SHP77 treated with DMSO at 0.1 percent for 48 hours (cell line): ENCODE data around the gene GRM7.

Experiments used
- DNase-seq: peaks from one replicate; lab custom pipeline; 2025; lab: John Stamatoyannopoulos, UW

The GRM7 gene

GRCh38 chr3:7400360-7400759, 539.4 kb downstream of the GRM7 start:
- DNase-seq, result no peak

- no peak for DNase-seq
Measured at GRCh38 chr3:7401418-7401817, 540.5 kb downstream of the GRM7 start.

- DNase-seq, result no peak
Measured at GRCh38 chr3:7407107-7407506, 546.2 kb downstream of the GRM7 start.

GRCh38 chr3:7410782-7411181, 549.9 kb downstream of the GRM7 start:
- no peak for DNase-seq

GRCh38 chr3:7421065-7421464, 560.1 kb downstream of the GRM7 start:
- no peak for DNase-seq

- DNase-seq, result no peak
Measured at GRCh38 chr3:7423036-7423435, 562.1 kb downstream of the GRM7 start.

- DNase-seq, result no peak
Measured at GRCh38 chr3:7423995-7424394, 563.1 kb downstream of the GRM7 start.

- no peak for DNase-seq
Measured at GRCh38 chr3:7428206-7428718, 567.3 kb downstream of the GRM7 start.

GRCh38 chr3:7432610-7433009, 571.7 kb downstream of the GRM7 start:
- no peak for DNase-seq

GRCh38 chr3:7433073-7433472, 572.2 kb downstream of the GRM7 start:
- no peak for DNase-seq

GRCh38 chr3:7436542-7436941, 575.6 kb downstream of the GRM7 start:
- DNase-seq, result no peak

- DNase-seq, result no peak
Measured at GRCh38 chr3:7437231-7437630, 576.3 kb downstream of the GRM7 start.

- no peak for DNase-seq
Measured at GRCh38 chr3:7439101-7439680, 578.3 kb downstream of the GRM7 start.

GRCh38 chr3:7444886-7445285, 584.0 kb downstream of the GRM7 start:
- DNase-seq, result no peak

- DNase-seq, result no peak
Measured at GRCh38 chr3:7445331-7445730, 584.4 kb downstream of the GRM7 start.

GRCh38 chr3:7447197-7447769, 586.4 kb downstream of the GRM7 start:
- no peak for DNase-seq

GRCh38 chr3:7456386-7456785, 595.5 kb downstream of the GRM7 start:
- no peak for DNase-seq

GRCh38 chr3:7461202-7461825, 600.4 kb downstream of the GRM7 start:
- no peak for DNase-seq

GRCh38 chr3:7469866-7470265, 609.0 kb downstream of the GRM7 start:
- no peak for DNase-seq

GRCh38 chr3:7484636-7485035, 623.7 kb downstream of the GRM7 start:
- DNase-seq, result no peak

GRCh38 chr3:7487763-7488162, 626.8 kb downstream of the GRM7 start:
- no peak for DNase-seq

- DNase-seq, result no peak
Measured at GRCh38 chr3:7489417-7489816, 628.5 kb downstream of the GRM7 start.

- DNase-seq, result no peak
Measured at GRCh38 chr3:7498715-7499114, 637.8 kb downstream of the GRM7 start.

GRCh38 chr3:7503431-7503830, 642.5 kb downstream of the GRM7 start:
- no peak for DNase-seq
